Prostate gland (tissue), 2 donors: ENCODE results near the gene ATG12. TPM values are rescaled to one million over a fixed set of nuclear protein-coding genes. Genes with fewer than 3 reads are reported as not detected.
A peak's percentile ranks its signal among the peaks of the same experiment; 100 is the strongest.
"Not testable (repeated sequence)": the region's sequence is repeated elsewhere in the genome, so short reads cannot be mapped to it uniquely, and the experiment has no call there.

ENCODE experiments used
- DNase-seq: peaks from one replicate; pipeline ENCODE4 v3.0.0-alpha.2; 2019; ENCODE audit warnings: low spot score
- H3K27ac ChIP-seq, 2 donors: fragments of 200-600 bp; sonication (generic); 2 replicates each; pipeline ENCODE4 v1.5.1; 2017 to 2019
- H3K27me3 ChIP-seq: fragments of 200-600 bp; sonication (generic); replicated peaks from 2 replicates; pipeline ENCODE4 v1.5.1; 2019; ENCODE audit not compliant: insufficient read depth
- H3K36me3 ChIP-seq, 2 donors: fragments of 200-600 bp; sonication (generic); 1 replicate in 1 of 2; 2 replicates in 1 of 2; pipeline versions ENCODE4 v1.5.1 to v1.8.1; 2017 to 2019
- H3K4me1 ChIP-seq: fragments of 200-600 bp; sonication (generic); replicated peaks from 2 replicates; pipeline ENCODE4 v1.5.1; 2019
- H3K4me3 ChIP-seq, 2 donors: fragments of 200-600 bp; sonication (generic); 2 replicates each; pipeline ENCODE4 v1.5.1; 2017 to 2019
- H3K9me3 ChIP-seq: fragments of 200-600 bp; sonication (generic); 2 replicates; pipeline ENCODE4 v1.5.1; 2017
- CTCF ChIP-seq, 4 experiments: fragments of 200-600 bp in 2 of 4; fragments of 450-650 bp in 2 of 4; sonication (generic) in 2 of 4; IDR thresholded peaks; 1 replicate in 3 of 4; 2 replicates in 1 of 4; pipeline ENCODE4 v1.5.1; 2016 to 2019; ENCODE audit warnings: antibody characterized with exemption in 4 of 4, mild to moderate bottlenecking in 2 of 4, moderate library complexity in 2 of 4
- POLR2A ChIP-seq: fragments of 450-650 bp; IDR thresholded peaks from one replicate; pipeline ENCODE4 v1.6.1; 2016; ENCODE audit warnings: antibody characterized with exemption, mild to moderate bottlenecking
- POLR2AphosphoS5 ChIP-seq: sonication (generic); formaldehyde crosslinking; IDR thresholded peaks from one replicate; pipeline ENCODE4 v1.6.1; 2017; ENCODE audit warnings: antibody characterized with exemption
- WGBS: methylation state at CpG from one replicate; pipeline ENCODE4 v1.1.5; 2018; 5-methylcytosine and 5-hydroxymethylcytosine counted together
- intact Hi-C: fragments of 100-400 bp; cut with DNase I; formaldehyde crosslinking; loops from one replicate; pipeline ENCODE4 v1.14.2; 2022
- total RNA-seq, 2 donors: library from RNA; depleted of rRNA; stranded (reverse); fragments of >200 nt; gene quantifications; one replicate each; pipeline ENCODE4 v1.1.0, GENCODE V29; 2016

The ATG12 gene
- total RNA-seq: 10 to 100 TPM; 29.6 to 67.6 TPM

- peak in 1 of 4 experiments; percentile 4 for TF ChIP-seq CTCF (IDR thresholded peaks at IDR 0.05)
- peak; percentile 88 for TF ChIP-seq POLR2AphosphoS5
- peak; percentile 84 for TF ChIP-seq POLR2A
- intact Hi-C loops: loop anchor here (2.0 to 10.0 kb wide), 3 partner anchors 25 to 297 kb away; partner anchors contain the start of genes CDO1, FEM1C and TMED7
- Histone ChIP-seq H3K27me3 (no peaks in the 10 kb centered on the region), H3K4me3 (peak within 1 kb of the TSS; percentile 86 to 91), H3K4me1 (no peaks in the 10 kb centered on the region), H3K36me3 (no peaks in the 10 kb centered on the region), H3K27ac (peak within 1 kb of the TSS; percentile 96), H3K9me3 (no peaks in the 10 kb centered on the region)
- WGBS: 6% methylated on average over 48 of the region's 65 CpGs
- DNase-seq: peak; percentile 91
Measured at GRCh38 chr5:115841382-115842088, at the start of gene ATG12, which contains the start of gene AP3S1. ATG12 (minus strand) TSS chr5:115841565; CDS start chr5:115841552, 13 bp downstream. AP3S1 (plus strand) TSS chr5:115841935; CDS start chr5:115842038, 103 bp downstream.

GRCh38 chr5:115888027-115888426, 46.7 kb upstream of the ATG12 start:
- TF ChIP-seq POLR2A (no peak), CTCF (IDR thresholded peaks at IDR 0.05) (peak in 2 of 4 experiments; percentile 7 to 31)
- no peak overlapping the region for H3K27ac ChIP-seq
- DNase-seq: no peak
- intact Hi-C loops: no loop called here
- no peaks in the 10 kb centered on the region for H3K4me1 ChIP-seq
- no peaks in the 10 kb centered on the region for H3K27me3 ChIP-seq
- H3K36me3 ChIP-seq: no peaks in the 10 kb centered on the region
- no peaks in the 10 kb centered on the region for H3K9me3 ChIP-seq
- WGBS: 44% methylated on average over 1 of the region's 1 CpG
- H3K4me3 ChIP-seq: no peak overlapping the region

GRCh38 chr5:115885208-115885607, 43.8 kb upstream of the ATG12 start:
- H3K36me3 ChIP-seq, intact Hi-C loops, H3K27me3 ChIP-seq, H3K4me3 ChIP-seq, DNase-seq, H3K4me1 ChIP-seq, H3K9me3 ChIP-seq, H3K27ac ChIP-seq: not testable (repeated sequence)
- 83% methylated on average over 3 of the region's 3 CpGs for WGBS

GRCh38 chr5:115884704-115885103, 43.3 kb upstream of the ATG12 start:
- Histone ChIP-seq H3K4me1 (no peaks in the 10 kb centered on the region), H3K27ac (no peak overlapping the region), H3K9me3 (no peaks in the 10 kb centered on the region), H3K4me3 (no peak overlapping the region), H3K36me3 (no peaks in the 10 kb centered on the region), H3K27me3 (no peaks in the 10 kb centered on the region)
- WGBS: 92% methylated on average over 1 of the region's 1 CpG
- intact Hi-C loops: no loop called here
- TF ChIP-seq POLR2A (no peak), POLR2AphosphoS5 (no peak), CTCF (IDR thresholded peaks at IDR 0.05) (no peak)
- no peak for DNase-seq

- H3K36me3 ChIP-seq, DNase-seq, H3K27me3 ChIP-seq, H3K4me1 ChIP-seq, H3K27ac ChIP-seq, intact Hi-C loops, H3K4me3 ChIP-seq, H3K9me3 ChIP-seq: not testable (repeated sequence)
- 98% methylated on average over 8 of the region's 8 CpGs for WGBS
Measured at GRCh38 chr5:115882434-115882833, 41.1 kb upstream of the ATG12 start.

GRCh38 chr5:115877342-115877741, 36.0 kb upstream of the ATG12 start:
- H3K9me3 ChIP-seq, H3K27me3 ChIP-seq, H3K36me3 ChIP-seq, H3K27ac ChIP-seq, DNase-seq, intact Hi-C loops, H3K4me3 ChIP-seq, H3K4me1 ChIP-seq: not testable (repeated sequence)
- WGBS: 92% methylated on average over 5 of the region's 5 CpGs
